ENCODE data around the gene HID1. TPM values are rescaled to one million over a fixed set of nuclear protein-coding genes. Genes with fewer than 3 reads are reported as not detected.
"Not testable (repeated sequence)": the region's sequence is repeated elsewhere in the genome, so short reads cannot be mapped to it uniquely, and the experiment has no call there.

HID1 gene
- total RNA-seq, 1 donor from 2014 or later = 30.6 TPM

GRCh38 chr17:74924250-74924948, 48.2 kb downstream of the HID1 start, which contains the start of gene OTOP2:
Gene OTOP2 (plus strand): TSS chr17:74924273. CDS start chr17:74924633, 360 bp downstream.
- no peak for DNase-seq (ENCODE audit: extremely low read depth, low read depth, low spot score)

- no peak for DNase-seq (ENCODE audit: extremely low read depth, low read depth, low spot score)
Observed at GRCh38 chr17:74923538-74924249, 48.9 kb downstream of the HID1 start.

GRCh38 chr17:74922694-74923537, 49.6 kb downstream of the HID1 start, which contains the start of gene USH1G:
Gene USH1G (minus strand): TSS chr17:74923255. CDS start chr17:74923073, 182 bp downstream.
- DNase-seq (ENCODE audit: extremely low read depth, low read depth, low spot score) = no peak

GRCh38 chr17:74922172-74922571, 50.4 kb downstream of the HID1 start:
- DNase-seq (ENCODE audit: extremely low read depth, low read depth, low spot score) = no peak

GRCh38 chr17:74921769-74922168, 50.8 kb downstream of the HID1 start:
- DNase-seq (ENCODE audit: extremely low read depth, low read depth, low spot score) = no peak

GRCh38 chr17:74921026-74921681, 51.4 kb downstream of the HID1 start:
- DNase-seq (ENCODE audit: extremely low read depth, low read depth, low spot score) = no peak

- DNase-seq (ENCODE audit: extremely low read depth, low read depth, low spot score) = no peak
Observed at GRCh38 chr17:74920642-74921025, 51.9 kb downstream of the HID1 start.

GRCh38 chr17:74920306-74920620, 52.3 kb downstream of the HID1 start:
- no peak for DNase-seq (ENCODE audit: extremely low read depth, low read depth, low spot score)

- DNase-seq (ENCODE audit: extremely low read depth, low read depth, low spot score) = no peak
Observed at GRCh38 chr17:74919440-74920305, 52.9 kb downstream of the HID1 start.

GRCh38 chr17:74918906-74919305, 53.7 kb downstream of the HID1 start:
- no peak for DNase-seq (ENCODE audit: extremely low read depth, low read depth, low spot score)

- no peak for DNase-seq (ENCODE audit: extremely low read depth, low read depth, low spot score)
Observed at GRCh38 chr17:74917430-74917829, 55.1 kb downstream of the HID1 start.

GRCh38 chr17:74916851-74917199, 55.7 kb downstream of the HID1 start:
- no peak for DNase-seq (ENCODE audit: extremely low read depth, low read depth, low spot score)

GRCh38 chr17:74916136-74916850, 56.3 kb downstream of the HID1 start:
- DNase-seq (ENCODE audit: extremely low read depth, low read depth, low spot score) = no peak

- DNase-seq (ENCODE audit: extremely low read depth, low read depth, low spot score) = not testable (repeated sequence)
Observed at GRCh38 chr17:74911423-74911822, 61.1 kb downstream of the HID1 start.

- not testable (repeated sequence) for DNase-seq (ENCODE audit: extremely low read depth, low read depth, low spot score)
Observed at GRCh38 chr17:74909097-74909496, 63.5 kb downstream of the HID1 start.

- no peak for DNase-seq (ENCODE audit: extremely low read depth, low read depth, low spot score)
Observed at GRCh38 chr17:74907012-74907411, 65.5 kb downstream of the HID1 start.

- DNase-seq (ENCODE audit: extremely low read depth, low read depth, low spot score) = not testable (repeated sequence)
Observed at GRCh38 chr17:74906214-74906793, 66.3 kb downstream of the HID1 start.

- DNase-seq (ENCODE audit: extremely low read depth, low read depth, low spot score) = no peak
Observed at GRCh38 chr17:74904687-74905409, 67.7 kb downstream of the HID1 start.
